NB4 (cell line): ENCODE results near the gene CCDC33.
A peak's percentile ranks its signal among the peaks of the same experiment; 100 is the strongest.

Experiments used
- POLR2A ChIP-seq: IDR thresholded peaks from 2 replicates; pipeline ENCODE4 v1.6.1; 2011; ENCODE audit warnings: mild to moderate bottlenecking; ENCODE audit not compliant: insufficient read length; ENCODE audit errors: extremely low read depth
- TF ChIP-seq, protein P1 (sequence below): IDR thresholded peaks from one replicate; pipeline ENCODE4 v1.5.1; 2012; ENCODE audit warnings: low read depth, low read length

DNA sequence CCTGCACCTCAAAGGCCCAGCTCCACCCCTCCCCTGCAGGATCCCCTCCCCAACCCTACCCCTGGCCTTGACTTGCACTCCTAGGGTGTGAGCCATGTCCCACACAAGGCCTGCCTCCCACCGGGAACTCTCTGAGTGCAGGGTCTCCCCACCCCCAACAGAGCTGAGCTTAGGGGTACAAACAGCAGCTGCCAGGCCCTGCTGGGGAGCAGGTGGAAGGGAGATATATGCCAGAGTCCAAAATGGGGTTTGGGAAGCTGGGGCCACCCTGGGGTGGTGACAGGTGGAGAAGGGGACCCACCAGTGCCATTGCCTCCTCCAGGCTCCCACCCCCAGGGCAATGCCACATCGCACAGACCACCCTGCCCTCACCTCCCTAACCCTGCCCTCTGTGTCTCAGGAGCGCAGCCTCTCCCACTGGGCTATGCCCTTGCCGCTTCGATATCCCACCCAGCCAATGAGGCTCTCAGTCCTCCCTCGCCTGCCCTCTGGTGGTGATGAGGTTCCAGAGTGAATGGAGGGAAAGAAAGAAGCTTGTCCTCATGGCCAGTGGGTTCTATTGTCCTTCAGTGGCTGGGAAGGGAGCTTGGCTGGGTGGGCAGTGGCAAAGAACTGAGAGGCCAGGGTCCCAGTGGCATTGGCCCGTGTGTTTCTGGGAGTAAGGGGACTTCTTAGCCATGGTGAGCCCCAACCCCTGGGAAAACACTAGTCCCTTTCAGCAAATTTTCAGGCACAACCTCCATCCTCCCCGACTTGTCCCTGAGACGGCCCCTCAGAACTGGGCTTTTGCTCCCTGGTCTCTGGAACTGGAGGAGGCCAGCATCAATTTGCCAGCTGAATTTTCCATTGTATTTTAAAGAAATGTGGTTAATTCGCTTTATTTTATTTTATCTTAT, 84.5 kb downstream of the CCDC33 start:
- TF ChIP-seq, protein P1, sequence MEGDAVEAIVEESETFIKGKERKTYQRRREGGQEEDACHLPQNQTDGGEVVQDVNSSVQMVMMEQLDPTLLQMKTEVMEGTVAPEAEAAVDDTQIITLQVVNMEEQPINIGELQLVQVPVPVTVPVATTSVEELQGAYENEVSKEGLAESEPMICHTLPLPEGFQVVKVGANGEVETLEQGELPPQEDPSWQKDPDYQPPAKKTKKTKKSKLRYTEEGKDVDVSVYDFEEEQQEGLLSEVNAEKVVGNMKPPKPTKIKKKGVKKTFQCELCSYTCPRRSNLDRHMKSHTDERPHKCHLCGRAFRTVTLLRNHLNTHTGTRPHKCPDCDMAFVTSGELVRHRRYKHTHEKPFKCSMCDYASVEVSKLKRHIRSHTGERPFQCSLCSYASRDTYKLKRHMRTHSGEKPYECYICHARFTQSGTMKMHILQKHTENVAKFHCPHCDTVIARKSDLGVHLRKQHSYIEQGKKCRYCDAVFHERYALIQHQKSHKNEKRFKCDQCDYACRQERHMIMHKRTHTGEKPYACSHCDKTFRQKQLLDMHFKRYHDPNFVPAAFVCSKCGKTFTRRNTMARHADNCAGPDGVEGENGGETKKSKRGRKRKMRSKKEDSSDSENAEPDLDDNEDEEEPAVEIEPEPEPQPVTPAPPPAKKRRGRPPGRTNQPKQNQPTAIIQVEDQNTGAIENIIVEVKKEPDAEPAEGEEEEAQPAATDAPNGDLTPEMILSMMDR, result peak; percentile 52
- no peak for TF ChIP-seq POLR2A
